ENCODE data around the gene TOR2A.

Gene TOR2A

DNA sequence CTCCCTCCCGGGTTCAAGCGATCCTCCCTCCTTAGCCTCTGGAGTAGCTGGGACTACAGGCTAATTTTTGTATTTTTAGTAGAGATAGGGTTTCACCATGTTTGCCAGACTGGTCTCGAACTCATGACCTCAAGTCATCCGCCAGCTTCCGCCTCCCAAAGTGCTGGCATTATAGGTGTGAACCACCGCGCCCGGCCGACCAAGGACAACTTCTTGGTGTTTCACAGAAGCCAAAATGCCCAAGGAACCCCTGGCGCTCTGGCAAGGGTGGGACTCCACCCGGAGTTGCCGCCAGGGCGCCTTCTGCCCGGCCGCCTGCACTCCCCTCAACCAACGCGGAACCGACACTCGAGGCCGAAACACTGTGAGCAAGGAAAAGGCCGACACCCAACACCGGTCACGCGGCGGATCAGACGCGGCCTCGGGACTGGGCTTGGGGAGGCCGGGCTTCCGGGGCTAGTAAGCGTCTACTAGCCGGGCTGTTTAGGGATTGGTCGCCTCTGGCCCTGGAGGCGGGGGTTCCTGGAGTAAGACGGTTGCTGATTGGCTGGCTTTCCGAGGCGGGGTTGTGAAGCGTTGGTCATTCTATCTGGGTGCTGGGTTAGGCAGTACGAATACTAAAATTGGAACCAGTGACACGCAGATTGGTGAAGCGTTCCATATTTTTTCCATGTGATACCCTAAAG is 36.0 kb downstream of the TOR2A start:
- peak overlapping the region; percentile 56 for H3K4me3 Mint-ChIP-seq
- H3K27me3 Mint-ChIP-seq (ENCODE audit: low read depth, poor library complexity): peaks cover 5% of the 10 kb centered on the region
- H3K36me3 Mint-ChIP-seq (ENCODE audit: low read depth): peaks cover 4% of the 10 kb centered on the region
- no peaks in the 10 kb centered on the region for H3K9me3 Mint-ChIP-seq
- H3K27ac Mint-ChIP-seq: no peak overlapping the region
- DNase-seq: peak; percentile 88
- TF ChIP-seq, protein P1, sequence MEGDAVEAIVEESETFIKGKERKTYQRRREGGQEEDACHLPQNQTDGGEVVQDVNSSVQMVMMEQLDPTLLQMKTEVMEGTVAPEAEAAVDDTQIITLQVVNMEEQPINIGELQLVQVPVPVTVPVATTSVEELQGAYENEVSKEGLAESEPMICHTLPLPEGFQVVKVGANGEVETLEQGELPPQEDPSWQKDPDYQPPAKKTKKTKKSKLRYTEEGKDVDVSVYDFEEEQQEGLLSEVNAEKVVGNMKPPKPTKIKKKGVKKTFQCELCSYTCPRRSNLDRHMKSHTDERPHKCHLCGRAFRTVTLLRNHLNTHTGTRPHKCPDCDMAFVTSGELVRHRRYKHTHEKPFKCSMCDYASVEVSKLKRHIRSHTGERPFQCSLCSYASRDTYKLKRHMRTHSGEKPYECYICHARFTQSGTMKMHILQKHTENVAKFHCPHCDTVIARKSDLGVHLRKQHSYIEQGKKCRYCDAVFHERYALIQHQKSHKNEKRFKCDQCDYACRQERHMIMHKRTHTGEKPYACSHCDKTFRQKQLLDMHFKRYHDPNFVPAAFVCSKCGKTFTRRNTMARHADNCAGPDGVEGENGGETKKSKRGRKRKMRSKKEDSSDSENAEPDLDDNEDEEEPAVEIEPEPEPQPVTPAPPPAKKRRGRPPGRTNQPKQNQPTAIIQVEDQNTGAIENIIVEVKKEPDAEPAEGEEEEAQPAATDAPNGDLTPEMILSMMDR (IDR thresholded peaks at IDR 0.05): no peak
- peaks cover 42% of the 10 kb centered on the region for H3K4me1 Mint-ChIP-seq

DNA sequence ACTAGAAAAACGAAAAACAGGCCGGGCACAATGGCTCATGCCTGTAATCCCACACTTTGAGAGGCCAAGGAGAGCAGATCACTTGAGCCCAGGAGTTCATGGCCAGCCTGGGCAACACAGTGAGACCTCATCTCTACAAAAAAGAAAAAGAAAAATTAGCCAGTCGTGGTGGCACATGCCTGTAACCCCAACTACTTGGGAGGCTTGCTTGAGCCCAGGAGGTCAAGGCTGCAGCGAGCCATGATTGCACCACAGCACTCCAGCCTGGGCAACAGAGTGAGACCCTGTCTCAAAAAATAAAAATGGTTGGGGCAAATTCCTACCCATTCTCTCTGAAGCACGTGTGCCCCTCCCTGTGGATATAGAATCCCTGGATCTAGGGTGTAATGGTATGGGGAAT is 36.7 kb downstream of the TOR2A start:
- Mint-ChIP-seq H3K4me1 (peaks cover 36% of the 10 kb centered on the region), H3K4me3 (no peak overlapping the region), H3K27ac (no peak overlapping the region), H3K27me3 (ENCODE audit: low read depth, poor library complexity) (peaks cover 5% of the 10 kb centered on the region), H3K9me3 (no peaks in the 10 kb centered on the region), H3K36me3 (ENCODE audit: low read depth) (peaks cover 5% of the 10 kb centered on the region)
- TF ChIP-seq, protein P1 (IDR thresholded peaks at IDR 0.05): no peak
- no peak for DNase-seq

DNA sequence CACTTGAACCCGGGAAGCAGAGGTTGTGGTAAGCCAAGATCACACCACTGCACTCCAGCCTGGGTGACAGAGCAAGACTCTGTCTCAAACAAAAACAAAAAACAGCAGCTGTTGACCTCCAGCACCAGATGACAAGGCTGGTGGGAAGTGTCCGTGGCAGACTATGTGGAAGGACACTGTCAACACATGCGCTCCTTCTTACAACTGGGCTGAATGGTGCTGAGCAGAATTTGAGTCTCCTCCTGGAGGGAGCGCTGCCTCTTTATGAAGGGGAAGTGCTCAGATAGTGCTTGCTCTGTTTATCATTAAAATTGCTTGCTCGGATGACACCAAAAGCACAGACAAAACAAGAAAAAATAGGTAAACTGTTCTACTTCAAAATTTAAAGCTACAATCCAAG is 37.5 kb downstream of the TOR2A start:
- DNase-seq: no peak
- no peak overlapping the region for H3K27ac Mint-ChIP-seq

DNA sequence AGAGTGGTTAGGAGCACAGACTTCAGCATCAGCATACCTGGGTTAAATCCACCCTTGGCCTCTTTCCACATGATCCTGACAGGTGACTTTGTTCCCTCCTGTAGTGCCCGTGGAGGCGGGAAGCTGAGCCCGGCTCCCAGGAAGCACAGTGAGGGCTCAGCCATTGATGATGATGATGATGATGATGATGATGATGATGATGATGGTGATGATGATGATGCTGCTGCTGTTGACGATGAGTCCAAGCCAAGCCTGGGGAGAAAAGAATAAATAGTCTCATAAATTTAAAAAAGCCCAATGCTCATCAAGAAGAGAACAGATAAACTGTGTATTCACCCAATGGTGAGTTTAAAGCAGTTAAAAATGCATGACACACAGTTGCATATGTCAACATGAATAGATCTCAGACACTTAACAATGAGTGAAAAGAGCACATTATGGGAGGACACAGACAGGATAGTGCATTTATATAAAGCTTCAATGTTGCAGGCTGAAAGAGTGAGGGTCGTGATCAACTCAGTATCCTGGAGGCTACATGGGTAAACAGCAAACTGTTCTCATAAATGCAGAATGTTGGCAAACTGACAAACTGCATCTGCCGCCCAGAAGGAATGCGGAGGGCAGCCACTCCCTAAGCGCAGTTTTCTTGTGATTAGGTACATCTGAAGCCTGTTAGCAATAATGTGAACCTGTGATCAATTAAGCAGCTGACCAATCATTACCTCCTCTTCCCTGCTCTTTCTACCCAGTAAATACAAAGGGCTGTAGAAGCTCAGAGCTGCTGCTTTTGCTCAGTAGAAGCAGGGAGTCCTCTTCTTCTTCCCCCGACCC is 40.0 kb downstream of the TOR2A start:
- H3K9me3 Mint-ChIP-seq: peaks cover 2% of the 10 kb centered on the region
- no peak overlapping the region for H3K27ac Mint-ChIP-seq
- H3K4me3 Mint-ChIP-seq: no peak overlapping the region
- peaks cover 25% of the 10 kb centered on the region for H3K36me3 Mint-ChIP-seq (ENCODE audit: low read depth)
- TF ChIP-seq, protein P1 (IDR thresholded peaks at IDR 0.05): no peak
- no peak for DNase-seq
- peaks cover 26% of the 10 kb centered on the region for H3K4me1 Mint-ChIP-seq
- peaks cover 3% of the 10 kb centered on the region for H3K27me3 Mint-ChIP-seq (ENCODE audit: low read depth, poor library complexity)

More for the DNA sequence above, 37.5 kb downstream of the TOR2A start:
- TF ChIP-seq, protein P1 (IDR thresholded peaks at IDR 0.05): no peak
- Mint-ChIP-seq H3K27me3 (ENCODE audit: low read depth, poor library complexity) (peaks cover 8% of the 10 kb centered on the region), H3K36me3 (ENCODE audit: low read depth) (peaks cover 5% of the 10 kb centered on the region), H3K4me3 (no peak overlapping the region), H3K9me3 (no peaks in the 10 kb centered on the region), H3K4me1 (peaks cover 31% of the 10 kb centered on the region)

DNA sequence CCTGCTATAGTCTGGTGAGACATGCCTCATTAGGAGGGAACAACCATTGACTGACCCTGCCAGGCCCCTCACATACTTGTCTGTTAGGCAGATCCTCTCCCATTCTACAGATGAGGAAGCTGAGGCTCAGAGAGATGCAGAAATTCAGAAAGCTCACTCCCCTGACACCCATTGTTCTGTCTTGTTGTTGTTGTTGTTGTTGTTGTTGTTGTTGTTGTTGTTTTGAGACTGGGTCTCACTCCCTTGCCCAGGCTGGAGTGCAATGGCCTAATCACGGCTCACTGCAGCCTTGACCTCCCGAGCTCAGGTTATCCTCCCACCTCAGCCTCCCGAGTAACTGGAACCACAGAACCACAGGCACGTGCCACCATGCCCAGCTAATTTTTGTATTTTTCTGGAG is 41.4 kb downstream of the TOR2A start:
- Mint-ChIP-seq H3K9me3 (peaks cover 7% of the 10 kb centered on the region), H3K36me3 (ENCODE audit: low read depth) (peaks cover 39% of the 10 kb centered on the region), H3K27me3 (ENCODE audit: low read depth, poor library complexity) (peaks cover 3% of the 10 kb centered on the region), H3K27ac (no peak overlapping the region), H3K4me1 (peaks cover 16% of the 10 kb centered on the region), H3K4me3 (no peak overlapping the region)
- DNase-seq: no peak
- TF ChIP-seq, protein P1 (IDR thresholded peaks at IDR 0.05): no peak

Data from nephron progenitor cell (in vitro differentiated cells).